A549 (cell line): ENCODE measurements around the gene HS6ST3.

Experiments used
- BHLHE40 ChIP-seq: IDR thresholded peaks from 2 replicates; pipeline ENCODE4 v1.6.1; 2012; ENCODE audit warnings: low read depth, low read length, inconsistent platforms
- EP300 ChIP-seq, 2 experiments: fragments of >200 bp; sonication (Bioruptor Twin); formaldehyde crosslinking; IDR thresholded peaks; 2 replicates in 1 of 2; 3 replicates in 1 of 2; pipeline ENCODE4 v1.6.1; 2016 to 2017
- HOXA7 ChIP-seq: fragments of 250-450 bp; sonication (Bioruptor Pico); IDR thresholded peaks from 2 replicates; pipeline ENCODE4 v1.5.0; 2020; ENCODE audit warnings: mild to moderate bottlenecking, moderate library complexity
- KDM1A ChIP-seq: fragments of 200-600 bp; sonication (generic); IDR thresholded peaks from 2 replicates; pipeline ENCODE4 v1.6.1; 2016; ENCODE audit warnings: low read depth, mild to moderate bottlenecking
- MAFK ChIP-seq: fragments of 450-650 bp; IDR thresholded peaks from 2 replicates; pipeline ENCODE4 v1.6.1; 2014; ENCODE audit not compliant: partially characterized antibody
- POLR2AphosphoS2 ChIP-seq: conservative IDR thresholded peaks from 2 replicates; pipeline ENCODE4 v1.6.1; 2012; ENCODE audit warnings: low read length, improper control_type of control experiment, inconsistent platforms
- RNF2 ChIP-seq: fragments of 200-600 bp; sonication (generic); IDR thresholded peaks from 2 replicates; pipeline ENCODE4 v1.6.1; 2016; ENCODE audit warnings: low read depth, mild to moderate bottlenecking, antibody characterized with exemption, moderate library complexity, borderline replicate concordance
- TP53 ChIP-seq: fragments of 250-450 bp; sonication (Bioruptor Pico); IDR thresholded peaks from 2 replicates; pipeline ENCODE4 v1.5.0; 2021; ENCODE audit warnings: mild to moderate bottlenecking, moderate library complexity
- ZFP36 ChIP-seq: fragments of 450-650 bp; IDR thresholded peaks from 2 replicates; pipeline ENCODE4 v1.6.1; 2014; ENCODE audit warnings: borderline replicate concordance; ENCODE audit not compliant: partially characterized antibody
- ZNF302 ChIP-seq: fragments of 250-450 bp; sonication (Bioruptor Pico); IDR thresholded peaks from 2 replicates; pipeline ENCODE4 v1.9.0; 2021; ENCODE audit warnings: inconsistent platforms, mild to moderate bottlenecking, moderate library complexity
- TF ChIP-seq, protein P1 (sequence below): fragments of >200 bp; sonication (Bioruptor Twin); formaldehyde crosslinking; IDR thresholded peaks from 3 replicates; pipeline ENCODE4 v1.5.1; 2016
- TF ChIP-seq, protein P2 (sequence below): IDR thresholded peaks from 2 replicates; pipeline ENCODE4 v1.6.1; 2012
- TF ChIP-seq, protein P3 (sequence below): IDR thresholded peaks from 2 replicates; pipeline ENCODE4 v1.6.1; 2012
- TF ChIP-seq, protein P4 (sequence below): fragments of 200-600 bp; sonication (generic); IDR thresholded peaks from 2 replicates; pipeline ENCODE4 v1.6.1; 2016; ENCODE audit warnings: antibody characterized with exemption, mild to moderate bottlenecking, moderate library complexity

DNA sequence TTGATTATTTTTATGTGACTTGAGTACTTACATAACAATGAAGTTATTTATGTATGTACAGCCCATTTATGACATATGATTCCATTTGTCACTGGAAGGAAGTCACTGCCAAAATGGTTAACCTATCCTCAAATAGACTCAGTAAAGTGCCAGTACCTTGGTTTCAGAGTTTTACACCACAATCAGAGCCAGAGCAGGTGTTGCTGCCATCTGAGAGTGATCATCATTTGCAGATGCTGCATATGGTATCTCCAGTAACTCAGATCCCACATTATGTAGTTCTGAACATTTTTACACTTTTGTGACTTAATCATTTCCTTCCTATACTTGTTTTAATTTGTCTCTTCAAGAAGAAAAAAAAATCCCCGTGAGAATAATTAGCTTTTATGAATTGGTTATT, 313.3 kb downstream of the HS6ST3 start:
- TF ChIP-seq POLR2AphosphoS2 (no peak), KDM1A (no peak), BHLHE40 (no peak), MAFK (no peak), ZFP36 (no peak), TP53 (no peak), ZNF302 (CRISPR knock-in tag) (no peak), EP300 (IDR thresholded peaks at IDR 0.05) (no peak), HOXA7 (CRISPR knock-in tag) (no peak), RNF2 (no peak)
- TF ChIP-seq, protein P1, sequence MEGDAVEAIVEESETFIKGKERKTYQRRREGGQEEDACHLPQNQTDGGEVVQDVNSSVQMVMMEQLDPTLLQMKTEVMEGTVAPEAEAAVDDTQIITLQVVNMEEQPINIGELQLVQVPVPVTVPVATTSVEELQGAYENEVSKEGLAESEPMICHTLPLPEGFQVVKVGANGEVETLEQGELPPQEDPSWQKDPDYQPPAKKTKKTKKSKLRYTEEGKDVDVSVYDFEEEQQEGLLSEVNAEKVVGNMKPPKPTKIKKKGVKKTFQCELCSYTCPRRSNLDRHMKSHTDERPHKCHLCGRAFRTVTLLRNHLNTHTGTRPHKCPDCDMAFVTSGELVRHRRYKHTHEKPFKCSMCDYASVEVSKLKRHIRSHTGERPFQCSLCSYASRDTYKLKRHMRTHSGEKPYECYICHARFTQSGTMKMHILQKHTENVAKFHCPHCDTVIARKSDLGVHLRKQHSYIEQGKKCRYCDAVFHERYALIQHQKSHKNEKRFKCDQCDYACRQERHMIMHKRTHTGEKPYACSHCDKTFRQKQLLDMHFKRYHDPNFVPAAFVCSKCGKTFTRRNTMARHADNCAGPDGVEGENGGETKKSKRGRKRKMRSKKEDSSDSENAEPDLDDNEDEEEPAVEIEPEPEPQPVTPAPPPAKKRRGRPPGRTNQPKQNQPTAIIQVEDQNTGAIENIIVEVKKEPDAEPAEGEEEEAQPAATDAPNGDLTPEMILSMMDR, result no peak
- TF ChIP-seq, protein P2, sequence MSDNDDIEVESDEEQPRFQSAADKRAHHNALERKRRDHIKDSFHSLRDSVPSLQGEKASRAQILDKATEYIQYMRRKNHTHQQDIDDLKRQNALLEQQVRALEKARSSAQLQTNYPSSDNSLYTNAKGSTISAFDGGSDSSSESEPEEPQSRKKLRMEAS, result no peak
- TF ChIP-seq, protein P3, sequence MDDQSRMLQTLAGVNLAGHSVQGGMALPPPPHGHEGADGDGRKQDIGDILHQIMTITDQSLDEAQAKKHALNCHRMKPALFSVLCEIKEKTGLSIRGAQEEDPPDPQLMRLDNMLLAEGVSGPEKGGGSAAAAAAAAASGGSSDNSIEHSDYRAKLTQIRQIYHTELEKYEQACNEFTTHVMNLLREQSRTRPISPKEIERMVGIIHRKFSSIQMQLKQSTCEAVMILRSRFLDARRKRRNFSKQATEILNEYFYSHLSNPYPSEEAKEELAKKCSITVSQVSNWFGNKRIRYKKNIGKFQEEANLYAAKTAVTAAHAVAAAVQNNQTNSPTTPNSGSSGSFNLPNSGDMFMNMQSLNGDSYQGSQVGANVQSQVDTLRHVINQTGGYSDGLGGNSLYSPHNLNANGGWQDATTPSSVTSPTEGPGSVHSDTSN, result no peak
- TF ChIP-seq, protein P4, sequence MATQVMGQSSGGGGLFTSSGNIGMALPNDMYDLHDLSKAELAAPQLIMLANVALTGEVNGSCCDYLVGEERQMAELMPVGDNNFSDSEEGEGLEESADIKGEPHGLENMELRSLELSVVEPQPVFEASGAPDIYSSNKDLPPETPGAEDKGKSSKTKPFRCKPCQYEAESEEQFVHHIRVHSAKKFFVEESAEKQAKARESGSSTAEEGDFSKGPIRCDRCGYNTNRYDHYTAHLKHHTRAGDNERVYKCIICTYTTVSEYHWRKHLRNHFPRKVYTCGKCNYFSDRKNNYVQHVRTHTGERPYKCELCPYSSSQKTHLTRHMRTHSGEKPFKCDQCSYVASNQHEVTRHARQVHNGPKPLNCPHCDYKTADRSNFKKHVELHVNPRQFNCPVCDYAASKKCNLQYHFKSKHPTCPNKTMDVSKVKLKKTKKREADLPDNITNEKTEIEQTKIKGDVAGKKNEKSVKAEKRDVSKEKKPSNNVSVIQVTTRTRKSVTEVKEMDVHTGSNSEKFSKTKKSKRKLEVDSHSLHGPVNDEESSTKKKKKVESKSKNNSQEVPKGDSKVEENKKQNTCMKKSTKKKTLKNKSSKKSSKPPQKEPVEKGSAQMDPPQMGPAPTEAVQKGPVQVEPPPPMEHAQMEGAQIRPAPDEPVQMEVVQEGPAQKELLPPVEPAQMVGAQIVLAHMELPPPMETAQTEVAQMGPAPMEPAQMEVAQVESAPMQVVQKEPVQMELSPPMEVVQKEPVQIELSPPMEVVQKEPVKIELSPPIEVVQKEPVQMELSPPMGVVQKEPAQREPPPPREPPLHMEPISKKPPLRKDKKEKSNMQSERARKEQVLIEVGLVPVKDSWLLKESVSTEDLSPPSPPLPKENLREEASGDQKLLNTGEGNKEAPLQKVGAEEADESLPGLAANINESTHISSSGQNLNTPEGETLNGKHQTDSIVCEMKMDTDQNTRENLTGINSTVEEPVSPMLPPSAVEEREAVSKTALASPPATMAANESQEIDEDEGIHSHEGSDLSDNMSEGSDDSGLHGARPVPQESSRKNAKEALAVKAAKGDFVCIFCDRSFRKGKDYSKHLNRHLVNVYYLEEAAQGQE, result no peak
